Activated CD8-positive, alpha-beta memory T cell treated with anti-CD3 and anti-CD28 coated beads for 1 hour (primary cell): ENCODE results near the gene SHB.

ENCODE experiments used
- DNase-seq, 2 donors: peaks; one replicate each; pipeline ENCODE4 v3.0.0-alpha.2; 2020; ENCODE audit warnings: low read depth in 1 of 2; ENCODE audit errors: extremely low read depth in 1 of 2

SHB gene

GRCh38 chr9:38043931-38044623 is 24.9 kb downstream of the SHB start:
- DNase-seq = no peak

- DNase-seq = no peak
These were observed 26.2 kb downstream of the SHB start for GRCh38 chr9:38042626-38043357.

- no peak for DNase-seq
These were observed 27.3 kb downstream of the SHB start for GRCh38 chr9:38041564-38042243.

GRCh38 chr9:38039907-38040682 is 28.9 kb downstream of the SHB start:
- DNase-seq = no peak

- no peak for DNase-seq
These were observed 29.7 kb downstream of the SHB start for GRCh38 chr9:38039090-38039906.

- no peak for DNase-seq
These were observed 30.5 kb downstream of the SHB start for GRCh38 chr9:38038307-38039089.

- DNase-seq = no peak
These were observed 31.1 kb downstream of the SHB start for GRCh38 chr9:38037981-38038306.

GRCh38 chr9:38036359-38037084 is 32.5 kb downstream of the SHB start:
- no peak for DNase-seq

- DNase-seq = no peak
These were observed 33.2 kb downstream of the SHB start for GRCh38 chr9:38035873-38036272.

- DNase-seq = no peak
These were observed 35.1 kb downstream of the SHB start for GRCh38 chr9:38033941-38034340.

- DNase-seq = no peak
These were observed 36.5 kb downstream of the SHB start for GRCh38 chr9:38032266-38033110.

GRCh38 chr9:38031594-38031993 is 37.4 kb downstream of the SHB start:
- no peak for DNase-seq

- DNase-seq = no peak
These were observed 38.4 kb downstream of the SHB start for GRCh38 chr9:38030658-38031057.

GRCh38 chr9:38029915-38030638 is 39.0 kb downstream of the SHB start:
- DNase-seq = no peak

GRCh38 chr9:38027714-38028113 is 41.3 kb downstream of the SHB start:
- no peak for DNase-seq

- DNase-seq = no peak
These were observed 42.0 kb downstream of the SHB start for GRCh38 chr9:38026840-38027527.
